Ammon's horn (tissue), 1 donor: ENCODE results near the gene STK10.
"Not testable (repeated sequence)": the region's sequence is repeated elsewhere in the genome, so short reads cannot be mapped to it uniquely, and the experiment has no call there.

ENCODE experiments used
- DNase-seq: peaks from one replicate; pipeline ENCODE4 v3.0.0-alpha.2; 2016; ENCODE audit warnings: low spot score

The STK10 gene

GRCh38 chr5:172052450-172053236 lies 135.4 kb downstream of the STK10 start:
- no peak for DNase-seq

- no peak for DNase-seq
These were observed 136.2 kb downstream of the STK10 start for GRCh38 chr5:172051643-172052339.

GRCh38 chr5:172050080-172050479 lies 137.9 kb downstream of the STK10 start:
- no peak for DNase-seq

GRCh38 chr5:172049226-172049796 lies 138.7 kb downstream of the STK10 start:
- DNase-seq: peak; percentile 63

- no peak for DNase-seq
These were observed 139.4 kb downstream of the STK10 start for GRCh38 chr5:172048539-172049101.

GRCh38 chr5:172048170-172048422 lies 139.9 kb downstream of the STK10 start:
- DNase-seq: no peak

- no peak for DNase-seq
These were observed 141.4 kb downstream of the STK10 start for GRCh38 chr5:172046593-172046992.

- no peak for DNase-seq
These were observed 142.8 kb downstream of the STK10 start for GRCh38 chr5:172045315-172045632.

GRCh38 chr5:172044631-172045314 lies 143.3 kb downstream of the STK10 start:
- DNase-seq: no peak

GRCh38 chr5:172043865-172044264 lies 144.2 kb downstream of the STK10 start:
- DNase-seq: peak; percentile 29

GRCh38 chr5:172042183-172042582 lies 145.8 kb downstream of the STK10 start:
- no peak for DNase-seq

GRCh38 chr5:172038167-172038566 lies 149.9 kb downstream of the STK10 start:
- no peak for DNase-seq

- no peak for DNase-seq
These were observed 153.0 kb downstream of the STK10 start for GRCh38 chr5:172035049-172035448.

- DNase-seq: no peak
These were observed 156.0 kb downstream of the STK10 start for GRCh38 chr5:172031894-172032461.

- no peak for DNase-seq
These were observed 158.1 kb downstream of the STK10 start for GRCh38 chr5:172029876-172030275.

GRCh38 chr5:172028167-172028566 lies 159.9 kb downstream of the STK10 start:
- no peak for DNase-seq

- not testable (repeated sequence) for DNase-seq
These were observed 167.8 kb downstream of the STK10 start for GRCh38 chr5:172020110-172020786.

- DNase-seq: no peak
These were observed 172.7 kb downstream of the STK10 start for GRCh38 chr5:172015346-172015745.

GRCh38 chr5:172010278-172010677 lies 177.7 kb downstream of the STK10 start:
- DNase-seq: peak; percentile 41

- DNase-seq: no peak
These were observed 178.3 kb downstream of the STK10 start for GRCh38 chr5:172009536-172010270.

- DNase-seq: no peak
These were observed 179.3 kb downstream of the STK10 start for GRCh38 chr5:172008689-172009141.
